HepG2 (cell line): ENCODE measurements around the gene TLN1. TPM values are rescaled to one million over a fixed set of nuclear protein-coding genes. Genes with fewer than 3 reads are reported as not detected.

Source experiments
- BCL3 ChIP-seq: sonication (generic); formaldehyde crosslinking; IDR thresholded peaks from 2 replicates; pipeline ENCODE4 v1.5.1; 2020; ENCODE audit warnings: mild to moderate bottlenecking, missing genetic modification reagents, moderate library complexity
- ELF4 ChIP-seq: sonication (generic); formaldehyde crosslinking; IDR thresholded peaks from 2 replicates; pipeline ENCODE4 v1.5.0; 2020; ENCODE audit warnings: missing genetic modification reagents, mild to moderate bottlenecking, moderate library complexity, borderline replicate concordance
- FOSL2 ChIP-seq: sonication (generic); formaldehyde crosslinking; IDR thresholded peaks from 2 replicates; pipeline ENCODE4 v1.4.0; 2020; ENCODE audit warnings: missing genetic modification reagents
- HDAC6 ChIP-seq: fragments of 200-600 bp; sonication (generic); IDR thresholded peaks from 2 replicates; pipeline ENCODE4 v1.7.0; 2017; ENCODE audit warnings: mild to moderate bottlenecking, antibody characterized with exemption, low read length, low read depth
- HNRNPUL1 ChIP-seq: fragments of 200-400 bp; formaldehyde crosslinking; IDR thresholded peaks from 2 replicates; pipeline ENCODE4 v1.6.1; 2017; ENCODE audit warnings: low read depth, mild to moderate bottlenecking, low read length, moderate library complexity
- JDP2 ChIP-seq: sonication (generic); formaldehyde crosslinking; IDR thresholded peaks from 2 replicates; pipeline ENCODE4 v1.8.1; 2022; ENCODE audit warnings: missing genetic modification reagents, borderline replicate concordance
- KDM2A ChIP-seq: sonication (generic); formaldehyde crosslinking; IDR thresholded peaks from 2 replicates; pipeline ENCODE4 v1.4.0; 2020; ENCODE audit warnings: low read depth, missing genetic modification reagents, borderline replicate concordance
- KLF16 ChIP-seq, 2 experiments: sonication (generic) in 1 of 2; formaldehyde crosslinking in 1 of 2; IDR thresholded peaks; 2 replicates each; pipeline versions ENCODE4 v1.6.1 to v1.8.0; 2016 to 2023; ENCODE audit warnings: missing genetic modification reagents in 2 of 2, missing compliant biosample characterization in 1 of 2
- MIER3 ChIP-seq: IDR thresholded peaks from 2 replicates; pipeline ENCODE4 v1.6.1; 2016; ENCODE audit warnings: missing compliant biosample characterization, borderline replicate concordance
- NCOA1 ChIP-seq: sonication (generic); formaldehyde crosslinking; IDR thresholded peaks from 2 replicates; pipeline ENCODE4 v1.9.0; 2021; ENCODE audit warnings: missing genetic modification reagents
- PRDM4 ChIP-seq: sonication (generic); formaldehyde crosslinking; IDR thresholded peaks from 2 replicates; pipeline ENCODE4 v1.9.0; 2021; ENCODE audit warnings: missing genetic modification reagents, borderline replicate concordance
- ZBED4 ChIP-seq: sonication (generic); formaldehyde crosslinking; IDR thresholded peaks from 2 replicates; pipeline ENCODE4 v1.4.0; 2020; ENCODE audit warnings: missing genetic modification reagents, borderline replicate concordance
- ZBTB26 ChIP-seq: IDR thresholded peaks from 2 replicates; pipeline ENCODE4 v1.6.1; 2016; ENCODE audit warnings: missing compliant biosample characterization, missing genetic modification reagents, borderline replicate concordance
- ZNF251 ChIP-seq: sonication (generic); formaldehyde crosslinking; IDR thresholded peaks from 2 replicates; pipeline ENCODE4 v1.9.0; 2021; ENCODE audit warnings: mild to moderate bottlenecking, missing genetic modification reagents
- ZNF296 ChIP-seq: sonication (generic); formaldehyde crosslinking; conservative IDR thresholded peaks from 2 replicates; pipeline ENCODE4 v1.5.0; 2020; ENCODE audit warnings: mild to moderate bottlenecking, missing genetic modification reagents
- ZNF558 ChIP-seq: sonication (generic); formaldehyde crosslinking; IDR thresholded peaks from 2 replicates; pipeline ENCODE4 v1.9.0; 2022; ENCODE audit warnings: mild to moderate bottlenecking, missing genetic modification reagents, borderline replicate concordance
- ZNF562 ChIP-seq: sonication (generic); formaldehyde crosslinking; IDR thresholded peaks from 2 replicates; pipeline ENCODE4 v1.8.0; 2022; ENCODE audit warnings: missing genetic modification reagents, borderline replicate concordance
- ZSCAN5A ChIP-seq: sonication (generic); formaldehyde crosslinking; IDR thresholded peaks from 2 replicates; pipeline ENCODE4 v1.8.0; 2022; ENCODE audit warnings: mild to moderate bottlenecking, missing genetic modification reagents, borderline replicate concordance
- polyA plus RNA-seq, 8 experiments: library from polyadenylated mRNA; depleted of rRNA in 3 of 8; stranded (reverse) in 7 of 8; unstranded in 1 of 8; fragments of >200 nt; fragmentation: Illumina TruSeq in 4 of 8; extraction: Trizol in 4 of 8; gene quantifications; 2 replicates each; pipeline versions ENCODE4 v1.2.1 to v1.2.3, GENCODE V29; 2011 to 2016; ENCODE audit warnings: low read depth in 4 of 8, missing spikeins in 1 of 8, mixed read lengths in 1 of 8; ENCODE audit not compliant: insufficient read depth in 1 of 8
- total RNA-seq, 5 experiments: library from RNA; depleted of rRNA; stranded (reverse); fragments of >200 nt; fragmentation: Illumina TruSeq; extraction: Trizol; gene quantifications; 2 replicates each; pipeline ENCODE4 v1.2.3, GENCODE V29; 2016; ENCODE audit warnings: low read depth in 1 of 5

The TLN1 gene
- total and polyA plus RNA-seq, 2 of the 13 experiments (the other 11 are each of a cell fraction or from before 2014, with no cell fraction given), result 35.2 to 51.8 TPM

- TF ChIP-seq ZNF562 (CRISPR knock-in tag) (no peak), MIER3 (CRISPR knock-in tag) (no peak; the same call in 1 of the 2 replicates), BCL3 (CRISPR knock-in tag) (no peak), ELF4 (CRISPR knock-in tag) (no peak), FOSL2 (CRISPR knock-in tag) (peak; percentile 45; the same call in 1 of the 2 replicates), ZNF296 (no peak), HDAC6 (no peak), ZBTB26 (CRISPR knock-in tag) (no peak), PRDM4 (CRISPR knock-in tag) (no peak), ZNF558 (CRISPR knock-in tag) (no peak), HNRNPUL1 (no peak), KLF16 (CRISPR knock-in tag; IDR thresholded peaks at IDR 0.05) (no peak; a peak in 1 of 4 replicates), JDP2 (no peak), KDM2A (CRISPR knock-in tag) (no peak; the same call in 1 of the 2 replicates), ZSCAN5A (CRISPR knock-in tag) (no peak), ZBED4 (CRISPR knock-in tag) (no peak), ZNF251 (CRISPR knock-in tag) (no peak), NCOA1 (CRISPR knock-in tag) (no peak)
These were observed 62.5 kb downstream of the TLN1 start (continued) for GRCh38 chr9:35669331-35670145.
